Measurements from ENCODE around the gene DSG2. TPM values are rescaled to one million over a fixed set of nuclear protein-coding genes. Genes with fewer than 3 reads are reported as not detected.

DSG2 gene
- total RNA-seq, 1 donor from 2014 or later, result 10.5 TPM

- intact Hi-C loops (cut with DNase I), result no loop called here
- Histone ChIP-seq H3K4me3 (no peak overlapping the region), H3K9me3 (no peaks in the 10 kb centered on the region), H3K36me3 (no peaks in the 10 kb centered on the region), H3K27ac (no peak overlapping the region), H3K4me1 (no peaks in the 10 kb centered on the region), H3K27me3 (no peaks in the 10 kb centered on the region)
- TF ChIP-seq CTCF (IDR thresholded peaks at IDR 0.05), result no peak
- DNase-seq (ENCODE audit: low spot score in 2 of 2), result no peak
Observed at GRCh38 chr18:31508781-31509180, 10.8 kb downstream of the DSG2 start.

- Histone ChIP-seq H3K27ac (no peak overlapping the region), H3K36me3 (no peaks in the 10 kb centered on the region), H3K27me3 (no peaks in the 10 kb centered on the region), H3K4me3 (no peak overlapping the region), H3K4me1 (no peaks in the 10 kb centered on the region), H3K9me3 (no peaks in the 10 kb centered on the region)
- TF ChIP-seq CTCF (IDR thresholded peaks at IDR 0.05), result no peak
- DNase-seq (ENCODE audit: low spot score in 2 of 2), result no peak
- intact Hi-C loops (cut with DNase I), result no loop called here
Observed at GRCh38 chr18:31509571-31509970, 11.6 kb downstream of the DSG2 start.

GRCh38 chr18:31510319-31510718 lies 12.3 kb downstream of the DSG2 start:
- no peaks in the 10 kb centered on the region for H3K9me3 ChIP-seq
- no peak overlapping the region for H3K27ac ChIP-seq
- no peaks in the 10 kb centered on the region for H3K4me1 ChIP-seq
- no peaks in the 10 kb centered on the region for H3K36me3 ChIP-seq
- intact Hi-C loops (cut with DNase I), result no loop called here
- H3K4me3 ChIP-seq, result no peak overlapping the region
- no peaks in the 10 kb centered on the region for H3K27me3 ChIP-seq
- DNase-seq (ENCODE audit: low spot score in 2 of 2), result no peak
- TF ChIP-seq CTCF (IDR thresholded peaks at IDR 0.05), result no peak

GRCh38 chr18:31511098-31511497 lies 13.1 kb downstream of the DSG2 start:
- no peaks in the 10 kb centered on the region for H3K36me3 ChIP-seq
- no peak for DNase-seq (ENCODE audit: low spot score in 2 of 2)
- no peak for TF ChIP-seq CTCF (IDR thresholded peaks at IDR 0.05)
- H3K27ac ChIP-seq, result no peak overlapping the region
- no peaks in the 10 kb centered on the region for H3K9me3 ChIP-seq
- intact Hi-C loops (cut with DNase I), result no loop called here
- no peaks in the 10 kb centered on the region for H3K4me1 ChIP-seq
- H3K27me3 ChIP-seq, result no peaks in the 10 kb centered on the region
- H3K4me3 ChIP-seq, result no peak overlapping the region

- no peak for DNase-seq (ENCODE audit: low spot score in 2 of 2)
- H3K4me3 ChIP-seq, result no peak overlapping the region
- no peaks in the 10 kb centered on the region for H3K36me3 ChIP-seq
- no peaks in the 10 kb centered on the region for H3K9me3 ChIP-seq
- intact Hi-C loops (cut with DNase I), result no loop called here
- TF ChIP-seq CTCF (IDR thresholded peaks at IDR 0.05), result no peak
- no peaks in the 10 kb centered on the region for H3K27me3 ChIP-seq
- H3K27ac ChIP-seq, result no peak overlapping the region
- no peaks in the 10 kb centered on the region for H3K4me1 ChIP-seq
Observed at GRCh38 chr18:31512203-31512764, 14.3 kb downstream of the DSG2 start.
